ENCODE results near the gene ALDH3A2. TPM values are rescaled to one million over a fixed set of nuclear protein-coding genes. Genes with fewer than 3 reads are reported as not detected.

The ALDH3A2 gene
- total RNA-seq (100 to 1,000 TPM in 4 of 5 donors, 10 to 100 TPM in 1; 51.0 to 236 (median 156) TPM), polyA plus RNA-seq (100 to 1,000 TPM in 1 of 3 donors, 10 to 100 TPM in 2; 26.8 to 107 (median 83.7) TPM)
- long read RNA-seq, donor 1, transcript ALDH3A2-210 (1 exons, 3,512 nt): major isoform, 10 of 19 reads
- long read RNA-seq, donor 1, partial matches to known transcripts: 5 of 19 reads
- long read RNA-seq, donor 1, other reads (novel, unspliced or antisense): 0 of 19 reads
- long read RNA-seq, donor 2, transcript ALDH3A2-210 (1 exons, 3,512 nt): major isoform, 10 of 16 reads
- long read RNA-seq, donor 2, partial matches to known transcripts: 0 of 16 reads
- long read RNA-seq, donor 2, other reads (novel, unspliced or antisense): 0 of 16 reads
- long read RNA-seq, donor 3, transcript ALDH3A2-210 (1 exons, 3,512 nt): major isoform, 8 of 16 reads
- long read RNA-seq, donor 3, transcript ALDH3A2-201 (10 exons, 3,928 nt): minor isoform, 6 of 16 reads
- long read RNA-seq, donor 3, partial matches to known transcripts: 0 of 16 reads
- long read RNA-seq, donor 3, other reads (novel, unspliced or antisense): 0 of 16 reads
- long read RNA-seq, donor 4, partial matches to known transcripts: 0 of 1 reads
- long read RNA-seq, donor 4, other reads (novel, unspliced or antisense): 0 of 1 reads
- long read RNA-seq, donor 5, transcript ALDH3A2-201 (10 exons, 3,928 nt): minor isoform, 5 of 29 reads
- long read RNA-seq, donor 5, transcript ALDH3A2-210 (1 exons, 3,512 nt): major isoform, 17 of 29 reads
- long read RNA-seq, donor 5, partial matches to known transcripts: 5 of 29 reads
- long read RNA-seq, donor 5, other reads (novel, unspliced or antisense): 0 of 29 reads
- long read RNA-seq, donor 6, transcript ALDH3A2-210 (1 exons, 3,512 nt): major isoform, 27 of 46 reads
- long read RNA-seq, donor 6, transcript ALDH3A2-201 (10 exons, 3,928 nt): minor isoform, 6 of 46 reads
- long read RNA-seq, donor 6, partial matches to known transcripts: 9 of 46 reads
- long read RNA-seq, donor 6, other reads (novel, unspliced or antisense): 0 of 46 reads
- long read RNA-seq, donor 7, transcript ALDH3A2-210 (1 exons, 3,512 nt): major isoform, 19 of 33 reads
- long read RNA-seq, donor 7, partial matches to known transcripts: 8 of 33 reads
- long read RNA-seq, donor 7, other reads (novel, unspliced or antisense): 0 of 33 reads
- long read RNA-seq, donor 8, transcript ALDH3A2-210 (1 exons, 3,512 nt): major isoform, 8 of 22 reads
- long read RNA-seq, donor 8, partial matches to known transcripts: 10 of 22 reads
- long read RNA-seq, donor 8, other reads (novel, unspliced or antisense): 0 of 22 reads
- long read RNA-seq, donor 9, transcript ALDH3A2-210 (1 exons, 3,512 nt): major isoform, 24 of 37 reads
- long read RNA-seq, donor 9, partial matches to known transcripts: 12 of 37 reads
- long read RNA-seq, donor 9, other reads (novel, unspliced or antisense): 0 of 37 reads
- long read RNA-seq, donor 10, partial matches to known transcripts: 0 of 5 reads
- long read RNA-seq, donor 10, other reads (novel, unspliced or antisense): 0 of 5 reads

- Histone ChIP-seq H3K4me1 (peaks cover 58 to 79% (median 68%) of the 10 kb centered on the region in 4 donors), H3K27ac (peak within 1 kb of the TSS; percentile 91 to 98 (median 97)), H3K9me3 (no peaks in the 10 kb centered on the region), H3K27me3 (no peaks in the 10 kb centered on the region), H3K4me3 (peak within 1 kb of the TSS; percentile 75 to 90 (median 78)), H3K36me3 (peaks cover 6 to 13% (median 8%) of the 10 kb centered on the region in 4 donors)
- DNase-seq: peak; percentile 97 to 98
- intact Hi-C loops (cut with DNase I; ENCODE audit: low total_unique reads): no loop called here
- TF ChIP-seq CTCF (IDR thresholded peaks at IDR 0.05) (peak in 2 of 7 experiments; percentile 21 to 35), EP300 (IDR thresholded peaks at IDR 0.05) (no peak), POLR2AphosphoS5 (IDR thresholded peaks at IDR 0.05) (peak; percentile 95 to 96 (median 95)), POLR2A (IDR thresholded peaks at IDR 0.05) (peak in 2 of 4 donors; percentile 33 to 78)
- WGBS, 5 donors: 0 to 2% (median 1%) methylated on average over 13 to 71 of the region's 71 CpGs
Observed at GRCh38 chr17:19648475-19649273, at the start of gene ALDH3A2. Gene ALDH3A2, plus strand, starts transcription at chr17:19648751. Its CDS starts 221 bp downstream, at chr17:19648972.

- Histone ChIP-seq H3K9me3 (no peaks in the 10 kb centered on the region), H3K4me3 (no peak overlapping the region), H3K27me3 (no peaks in the 10 kb centered on the region), H3K36me3 (no peaks in the 10 kb centered on the region), H3K27ac (no peak overlapping the region), H3K4me1 (peaks cover 0 to 3% (median 0%) of the 10 kb centered on the region in 4 donors)
- DNase-seq: no peak
- TF ChIP-seq EP300 (IDR thresholded peaks at IDR 0.05) (no peak), POLR2A (IDR thresholded peaks at IDR 0.05) (no peak), POLR2AphosphoS5 (IDR thresholded peaks at IDR 0.05) (no peak), CTCF (IDR thresholded peaks at IDR 0.05) (no peak)
- 53 to 73% (median 64%) methylated on average over 2 of the region's 2 CpGs for WGBS, 5 donors
- intact Hi-C loops (cut with DNase I; ENCODE audit: low total_unique reads): no loop called here
Observed at GRCh38 chr17:19610311-19610710, 38.2 kb upstream of the ALDH3A2 start.

- no peak for TF ChIP-seq EP300 (IDR thresholded peaks at IDR 0.05)
- TF ChIP-seq CTCF (IDR thresholded peaks at IDR 0.05): no peak
- TF ChIP-seq POLR2A (IDR thresholded peaks at IDR 0.05): no peak
- TF ChIP-seq POLR2AphosphoS5 (IDR thresholded peaks at IDR 0.05): no peak
- no peak for DNase-seq
- intact Hi-C loops (cut with DNase I; ENCODE audit: low total_unique reads): no loop called here
- H3K27ac ChIP-seq: no peak overlapping the region
- no peaks in the 10 kb centered on the region for H3K36me3 ChIP-seq
- no peak overlapping the region for H3K4me3 ChIP-seq
- H3K9me3 ChIP-seq: no peaks in the 10 kb centered on the region
- H3K4me1 ChIP-seq: peaks cover 0 to 3% (median 0%) of the 10 kb centered on the region in 4 donors
- no peaks in the 10 kb centered on the region for H3K27me3 ChIP-seq
- 81 to 90% (median 87%) methylated on average over 5 of the region's 5 CpGs for WGBS, 5 donors
Observed at GRCh38 chr17:19610879-19611278, 37.7 kb upstream of the ALDH3A2 start.

Measured in stomach (tissue), 19 donors.